GOT3 (cell line): ENCODE results near the gene CCDC91.
"Not testable (repeated sequence)": the region's sequence is repeated elsewhere in the genome, so short reads cannot be mapped to it uniquely, and the experiment has no call there.

ENCODE experiments used
- DNase-seq: peaks from one replicate; lab custom pipeline; 2025; ENCODE audit warnings: mixed read lengths; lab: John Stamatoyannopoulos, UW

CCDC91 gene

GRCh38 chr12:28457785-28458184 is 267.5 kb downstream of the CCDC91 start:
- no peak for DNase-seq

- no peak for DNase-seq
Measured at GRCh38 chr12:28459481-28459880, 269.2 kb downstream of the CCDC91 start.

GRCh38 chr12:28460420-28461130 is 270.3 kb downstream of the CCDC91 start:
- no peak for DNase-seq

- no peak for DNase-seq
Measured at GRCh38 chr12:28463396-28463795, 273.1 kb downstream of the CCDC91 start.

- not testable (repeated sequence) for DNase-seq
Measured at GRCh38 chr12:28471762-28472161, 281.5 kb downstream of the CCDC91 start.

- DNase-seq = not testable (repeated sequence)
Measured at GRCh38 chr12:28476206-28476605, 285.9 kb downstream of the CCDC91 start.

- not testable (repeated sequence) for DNase-seq
Measured at GRCh38 chr12:28479097-28479496, 288.8 kb downstream of the CCDC91 start.

- DNase-seq = no peak
Measured at GRCh38 chr12:28479683-28480082, 289.4 kb downstream of the CCDC91 start.

GRCh38 chr12:28484156-28484555 is 293.9 kb downstream of the CCDC91 start:
- DNase-seq = no peak

GRCh38 chr12:28486521-28486920 is 296.3 kb downstream of the CCDC91 start:
- DNase-seq = no peak

GRCh38 chr12:28489246-28489645 is 299.0 kb downstream of the CCDC91 start:
- no peak for DNase-seq

- DNase-seq = no peak
Measured at GRCh38 chr12:28497889-28498411, 307.7 kb downstream of the CCDC91 start.

- DNase-seq = no peak
Measured at GRCh38 chr12:28498850-28499249, 308.6 kb downstream of the CCDC91 start.

- DNase-seq = no peak
Measured at GRCh38 chr12:28500373-28501024, 310.2 kb downstream of the CCDC91 start.

- DNase-seq = no peak
Measured at GRCh38 chr12:28506271-28506670, 316.0 kb downstream of the CCDC91 start.

GRCh38 chr12:28507033-28507432 is 316.8 kb downstream of the CCDC91 start:
- DNase-seq = no peak

- no peak for DNase-seq
Measured at GRCh38 chr12:28507867-28508266, 317.6 kb downstream of the CCDC91 start.

GRCh38 chr12:28512406-28512805 is 322.1 kb downstream of the CCDC91 start:
- no peak for DNase-seq

- DNase-seq = no peak
Measured at GRCh38 chr12:28512876-28513275, 322.6 kb downstream of the CCDC91 start.

- no peak for DNase-seq
Measured at GRCh38 chr12:28513983-28514382, 323.7 kb downstream of the CCDC91 start.

- no peak for DNase-seq
Measured at GRCh38 chr12:28517101-28517500, 326.8 kb downstream of the CCDC91 start.

GRCh38 chr12:28527631-28528249 is 337.5 kb downstream of the CCDC91 start:
- DNase-seq = no peak

- no peak for DNase-seq
Measured at GRCh38 chr12:28535216-28535615, 345.0 kb downstream of the CCDC91 start.
